HG03139 (cell line): Measurements from ENCODE around the gene DBNDD1.
"Not testable (repeated sequence)": the region's sequence is repeated elsewhere in the genome, so short reads cannot be mapped to it uniquely, and the experiment has no call there.

Experiments used
- ATAC-seq: cut with Tn5 transposase; IDR thresholded peaks from one replicate; pipeline ENCODE4 v1.9.1; 2021; ENCODE audit not compliant: unreplicated experiment

DBNDD1 gene

DNA sequence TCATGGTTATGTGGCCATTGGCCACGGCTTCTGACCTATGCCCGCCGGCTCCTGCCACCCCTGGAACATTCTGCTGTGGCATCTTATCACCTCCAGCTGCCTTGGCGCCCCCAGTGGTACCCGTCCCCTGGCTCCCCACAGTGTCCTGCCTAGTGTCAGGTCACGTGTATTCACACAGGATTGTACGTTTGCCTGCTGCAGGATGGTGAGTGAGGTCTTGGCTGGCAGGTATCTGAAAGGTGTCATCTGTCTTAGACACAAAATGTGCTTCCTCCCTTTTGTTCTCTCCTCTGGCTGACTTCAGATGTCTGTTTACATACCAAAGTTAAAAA is 24.9 kb downstream of the DBNDD1 start:
- no peak for ATAC-seq

DNA sequence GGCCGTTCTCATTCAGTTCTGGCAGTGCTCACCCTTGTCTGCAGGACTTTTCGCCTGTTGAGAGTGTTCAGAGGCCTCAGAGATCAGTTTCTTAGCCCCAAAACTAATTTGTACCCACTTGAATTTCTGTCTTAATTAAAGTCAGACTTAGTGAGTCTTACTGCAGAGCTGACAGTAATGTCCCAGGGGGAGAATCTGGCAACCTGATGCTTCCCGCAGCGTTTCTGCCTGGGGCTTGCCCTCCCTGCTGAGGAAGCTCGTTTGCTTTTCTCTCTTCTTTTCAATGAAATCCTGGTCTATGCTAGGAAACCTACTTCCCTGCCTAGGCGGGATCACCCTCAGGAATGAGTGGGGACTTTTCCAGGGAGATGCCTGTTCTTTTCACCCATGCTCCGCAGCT is 25.3 kb downstream of the DBNDD1 start:
- no peak for ATAC-seq

- no peak for ATAC-seq
These were observed 25.9 kb downstream of the DBNDD1 start for GRCh38 chr16:89993377-89993776.

DNA sequence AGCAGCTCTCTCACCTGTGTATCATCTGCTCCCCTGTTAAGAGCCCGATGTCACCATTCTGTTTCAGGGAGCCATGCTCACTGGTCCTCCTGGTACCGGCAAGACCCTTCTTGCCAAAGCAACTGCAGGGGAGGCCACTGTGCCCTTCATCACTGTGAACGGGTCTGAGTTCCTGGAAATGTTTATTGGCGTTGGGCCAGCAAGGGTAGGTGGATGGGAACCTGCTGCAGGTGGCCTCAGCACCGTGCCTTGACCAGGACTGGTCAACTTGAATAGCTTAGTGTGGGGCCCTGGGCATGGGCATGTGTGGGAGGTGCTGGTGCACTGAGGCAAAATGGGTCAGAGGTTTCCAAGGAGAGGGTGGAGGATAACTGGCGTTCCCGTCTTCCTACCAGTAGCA is 28.5 kb downstream of the DBNDD1 start:
- no peak for ATAC-seq

DNA sequence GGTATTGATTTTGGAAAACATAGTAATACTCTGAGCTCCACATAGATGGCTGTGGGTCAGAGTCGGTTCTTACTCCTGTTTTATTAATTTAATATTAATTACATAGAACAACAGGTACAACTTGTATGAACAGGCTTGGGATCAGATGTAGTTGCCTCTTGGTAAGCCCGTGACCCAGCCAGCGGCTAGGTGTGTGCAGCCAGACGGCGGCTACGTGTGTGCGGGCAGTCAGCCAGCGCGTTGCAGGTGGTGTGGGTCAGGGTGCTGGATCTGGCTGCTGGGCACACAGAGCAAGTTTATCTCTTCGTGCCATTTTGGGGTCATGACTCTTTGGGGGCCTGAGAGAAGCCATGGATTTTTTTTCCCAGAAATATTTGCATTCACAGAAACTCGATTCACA is 30.3 kb downstream of the DBNDD1 start:
- ATAC-seq, result no peak

DNA sequence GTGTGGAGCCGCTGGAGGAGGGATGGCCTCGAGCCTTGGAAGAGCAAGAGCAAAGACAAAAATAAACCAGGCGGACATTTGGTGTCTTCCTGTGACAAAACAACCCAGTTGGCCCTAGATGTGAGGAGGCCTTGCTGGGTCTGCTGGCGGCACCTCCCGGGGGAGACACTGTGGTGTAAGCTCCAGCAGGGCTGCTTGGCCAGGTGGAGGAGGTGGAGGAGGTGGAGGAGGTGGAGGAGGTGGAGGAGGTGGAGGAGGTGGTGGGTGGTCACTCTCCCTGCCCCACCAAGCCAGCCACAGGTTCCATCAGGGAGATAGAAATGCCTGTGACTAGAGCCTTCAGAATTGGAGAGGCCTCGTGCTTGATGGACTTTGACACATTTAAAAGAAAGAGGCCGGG is 32.1 kb downstream of the DBNDD1 start:
- ATAC-seq, result no peak

GRCh38 chr16:89986600-89986999 is 32.7 kb downstream of the DBNDD1 start:
- no peak for ATAC-seq

- no peak for ATAC-seq
These were observed 34.0 kb downstream of the DBNDD1 start for GRCh38 chr16:89985219-89985618.

GRCh38 chr16:89984216-89984615 is 35.0 kb downstream of the DBNDD1 start:
- ATAC-seq, result no peak

GRCh38 chr16:89983536-89983935 is 35.7 kb downstream of the DBNDD1 start:
- ATAC-seq, result no peak

GRCh38 chr16:89982318-89982717 is 36.9 kb downstream of the DBNDD1 start:
- ATAC-seq, result no peak

GRCh38 chr16:89981414-89981813 is 37.8 kb downstream of the DBNDD1 start:
- no peak for ATAC-seq

GRCh38 chr16:89974870-89975269 is 44.4 kb downstream of the DBNDD1 start:
- ATAC-seq, result no peak

GRCh38 chr16:89973654-89974335 is 45.5 kb downstream of the DBNDD1 start:
- ATAC-seq, result no peak

DNA sequence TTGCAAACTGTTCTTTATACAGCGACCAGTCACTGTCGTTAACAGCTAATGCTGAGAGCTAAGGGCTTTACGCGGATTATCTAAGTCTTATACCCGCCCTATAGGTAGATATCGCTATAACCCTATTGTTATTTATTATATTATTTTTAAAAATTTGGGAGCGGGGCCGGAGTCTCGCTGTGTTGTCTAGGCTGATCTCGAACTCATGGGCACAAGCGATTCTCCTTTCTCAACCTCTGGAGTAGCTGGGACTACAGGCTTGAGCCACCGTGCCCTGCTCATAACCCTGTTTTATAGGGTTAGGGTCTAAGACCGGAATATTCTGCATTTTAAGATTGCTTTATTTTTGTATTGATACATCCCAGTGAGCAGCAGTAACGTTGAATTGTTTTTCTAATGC is 46.0 kb downstream of the DBNDD1 start:
- ATAC-seq, result no peak

DNA sequence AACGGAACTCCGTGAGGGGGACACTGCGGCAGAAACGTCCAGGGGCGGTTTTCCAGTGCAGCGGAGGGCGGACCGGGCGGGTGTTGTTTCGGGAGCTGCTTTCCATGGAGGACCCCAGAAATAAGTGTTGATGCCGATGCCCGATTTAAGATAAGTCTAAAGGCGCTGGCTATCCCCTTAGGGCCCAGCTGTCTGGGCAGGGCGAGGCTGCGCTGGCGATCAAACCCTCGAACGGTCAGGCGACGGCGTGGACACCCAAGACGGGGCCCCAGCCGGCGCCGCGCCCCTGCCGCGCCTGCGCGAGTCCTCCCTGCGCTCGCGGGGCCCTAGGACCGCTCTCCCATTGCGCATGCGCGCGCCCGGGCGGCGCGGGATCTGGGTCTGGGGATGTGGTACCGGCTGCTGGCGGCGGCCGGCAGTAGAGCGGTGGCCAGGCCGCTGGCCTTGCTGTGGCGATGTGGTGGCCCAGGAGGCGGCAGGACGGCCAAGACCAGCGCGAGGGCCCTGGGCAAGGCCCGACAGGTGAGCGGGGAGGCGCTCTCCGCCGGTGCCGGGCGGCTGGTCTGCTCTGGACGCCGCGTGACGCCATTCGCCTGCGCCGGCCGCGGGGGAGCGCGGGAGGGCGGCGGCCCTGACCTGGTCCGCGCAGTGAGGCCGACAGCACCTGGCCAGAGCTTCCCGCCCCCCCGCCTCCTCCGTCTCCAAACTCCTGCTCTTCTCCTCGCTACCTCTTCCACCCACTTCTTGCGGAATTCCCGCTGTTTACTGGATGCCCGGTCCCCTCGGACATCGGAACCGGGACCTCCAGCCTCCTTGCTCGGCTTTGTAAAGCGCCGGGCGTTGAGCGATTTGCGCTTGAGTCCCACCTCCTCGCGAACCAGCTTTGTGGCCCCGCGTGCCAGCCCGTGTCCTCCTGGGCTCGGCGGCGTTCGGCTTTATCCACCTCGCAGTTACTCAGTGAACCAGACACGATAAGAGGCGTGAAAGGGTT is 46.7 kb downstream of the DBNDD1 start:
- ATAC-seq, result peak; percentile 80

DNA sequence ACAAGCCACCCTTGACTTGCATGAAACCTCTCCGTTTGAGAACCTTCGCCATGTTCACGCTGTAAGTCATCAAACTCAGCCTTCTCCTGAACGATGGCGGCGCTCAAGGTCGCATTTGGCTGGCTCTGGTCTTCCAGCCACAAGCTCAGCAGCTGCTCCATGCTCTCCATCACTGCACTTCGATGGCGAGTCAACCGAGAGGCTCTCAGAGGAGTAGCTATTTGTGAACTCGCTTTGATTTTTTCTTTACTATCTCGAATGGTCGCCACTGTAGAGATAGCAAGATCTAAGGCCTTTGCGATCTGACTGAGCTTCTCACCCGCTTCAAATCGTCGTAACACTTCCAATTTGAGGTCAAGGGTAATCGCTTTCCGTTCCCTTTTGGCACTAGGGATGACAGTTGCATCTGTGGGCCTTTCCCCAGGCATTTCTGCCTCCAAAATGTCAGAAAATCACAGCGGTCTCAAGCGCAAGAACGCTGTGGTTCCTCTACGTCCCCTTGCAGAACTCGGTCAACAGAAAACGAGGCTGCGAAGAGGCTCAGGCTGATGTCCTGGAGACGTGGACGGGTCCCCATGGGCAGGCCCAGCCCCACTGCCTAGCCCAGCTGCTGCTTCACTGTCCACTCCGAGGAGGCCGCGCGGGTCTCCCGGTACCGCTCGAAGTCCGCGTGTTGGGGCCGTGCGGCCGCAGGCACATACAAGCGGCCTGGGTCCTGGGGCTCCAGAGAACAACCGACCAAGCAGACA is 47.6 kb downstream of the DBNDD1 start:
- no peak for ATAC-seq

- ATAC-seq, result no peak
These were observed 49.4 kb downstream of the DBNDD1 start for GRCh38 chr16:89969741-89970410.

DNA sequence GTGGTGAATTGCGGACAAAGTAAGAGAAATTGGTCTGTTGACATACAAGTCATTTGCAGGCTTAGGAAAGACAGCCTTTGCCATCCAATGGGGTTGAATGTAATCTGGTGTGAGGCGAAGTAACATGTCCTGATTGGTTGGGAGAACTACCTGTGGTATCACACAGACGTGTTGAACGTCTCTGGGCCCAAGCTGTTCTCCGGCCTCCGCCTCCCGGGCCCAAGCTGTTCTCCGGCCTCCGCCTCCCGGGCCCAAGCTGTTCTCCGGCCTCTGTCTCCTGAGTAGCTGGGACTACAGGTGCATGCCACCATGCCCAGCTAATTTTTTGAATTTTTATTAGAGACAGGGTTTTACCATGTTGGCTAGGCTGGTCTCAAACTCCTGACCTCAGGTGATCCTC is 51.2 kb downstream of the DBNDD1 start:
- not testable (repeated sequence) for ATAC-seq

- not testable (repeated sequence) for ATAC-seq
These were observed 51.8 kb downstream of the DBNDD1 start for GRCh38 chr16:89967436-89967835.

- ATAC-seq, result no peak
These were observed 52.5 kb downstream of the DBNDD1 start for GRCh38 chr16:89966756-89967155.
